PC-3 (cell line): ENCODE measurements around the gene CRB1. TPM values are rescaled to one million over a fixed set of nuclear protein-coding genes. Genes with fewer than 3 reads are reported as not detected.

ENCODE experiments used
- ATAC-seq: fragments of 200-7000 bp; cut with Tn5 transposase; 2 replicates; pipeline ENCODE4 v1.9.1; 2020; ENCODE audit warnings: mild to moderate bottlenecking, moderate library complexity
- BruUV-seq: library from RNA; stranded (reverse); fragments of 400-500 nt; replicated peaks from 2 replicates; lab custom pipeline; 2021; lab: Mats Ljungman, UMichigan
- CTCF ChIA-PET: fragments of 300-600 bp; sonication (Branson Sonifier 250); formaldehyde crosslinking; loops from one replicate; lab custom pipeline; 2022; ENCODE audit warnings: antibody characterized with exemption; lab: Charles Lee
- POLR2A ChIA-PET: fragments of 300-600 bp; sonication (Branson Sonifier 250); formaldehyde crosslinking; loops from one replicate; lab custom pipeline; 2022; ENCODE audit warnings: antibody characterized with exemption; ENCODE audit not compliant: unreplicated experiment; lab: Charles Lee
- DNase-seq: peaks from one replicate; pipeline ENCODE4 v3.0.0-alpha.2; 2015
- H2AFZ ChIP-seq: fragments of 300-600 bp; sonication (generic); 2 replicates; pipeline ENCODE4 v1.6.0; 2016; ENCODE audit warnings: antibody characterized with exemption, low read length
- H3F3A ChIP-seq: fragments of 300-600 bp; sonication (generic); one replicate; pipeline ENCODE4 v1.6.0; 2017; ENCODE audit warnings: antibody characterized with exemption, low read length, control low read depth, mild to moderate bottlenecking; ENCODE audit not compliant: unreplicated experiment
- H3K27ac ChIP-seq: fragments of 300-600 bp; sonication (generic); 2 replicates; pipeline ENCODE4 v1.5.1; 2016; ENCODE audit warnings: mild to moderate bottlenecking, low read length
- H3K27me3 ChIP-seq: fragments of 300-600 bp; sonication (generic); 2 replicates; pipeline ENCODE4 v1.6.1; 2016; ENCODE audit warnings: low read length, mixed read lengths
- H3K36me3 ChIP-seq: fragments of 300-600 bp; sonication (generic); 2 replicates; pipeline ENCODE4 v1.6.1; 2016; ENCODE audit warnings: low read depth, mixed run types, low read length, mixed read lengths
- H3K4me1 ChIP-seq: fragments of 300-600 bp; sonication (generic); 2 replicates; pipeline ENCODE4 v1.5.1; 2016; ENCODE audit warnings: low read length; ENCODE audit not compliant: insufficient read depth
- H3K4me2 ChIP-seq: fragments of 300-600 bp; sonication (generic); 2 replicates; pipeline ENCODE4 v1.6.0; 2016; ENCODE audit warnings: low read length
- H3K4me3 ChIP-seq: fragments of 300-600 bp; sonication (generic); 2 replicates; pipeline ENCODE4 v1.5.1; 2016; ENCODE audit warnings: mild to moderate bottlenecking, low read length, mixed read lengths
- H3K79me2 ChIP-seq: fragments of 300-600 bp; sonication (generic); 2 replicates; pipeline ENCODE4 v1.6.1; 2017; ENCODE audit warnings: low read length, mixed read lengths
- H3K9ac ChIP-seq: fragments of 300-600 bp; sonication (generic); 2 replicates; pipeline ENCODE4 v1.6.0; 2016; ENCODE audit warnings: mild to moderate bottlenecking, low read length
- H3K9me2 ChIP-seq: fragments of 300-600 bp; sonication (generic); replicated peaks from 2 replicates; pipeline ENCODE4 v1.6.1; 2016; ENCODE audit warnings: mixed run types, low read length, mixed read lengths
- H3K9me3 ChIP-seq: fragments of 300-600 bp; sonication (generic); 2 replicates; pipeline ENCODE4 v1.6.1; 2016; ENCODE audit warnings: low read length, mixed read lengths
- H4K20me1 ChIP-seq: fragments of 300-600 bp; sonication (generic); 2 replicates; pipeline ENCODE4 v1.6.1; 2016; ENCODE audit warnings: low read length, mixed read lengths
- EZH2 ChIP-seq: fragments of 300-600 bp; sonication (generic); IDR thresholded peaks from one replicate; pipeline ENCODE4 v1.6.1; 2017; ENCODE audit warnings: antibody characterized with exemption, mild to moderate bottlenecking, low read length; ENCODE audit not compliant: unreplicated experiment
- EZH2phosphoT487 ChIP-seq: fragments of 300-600 bp; sonication (generic); IDR thresholded peaks from 2 replicates; pipeline ENCODE4 v1.6.1; 2018; ENCODE audit warnings: mild to moderate bottlenecking, antibody characterized with exemption, low read length, borderline replicate concordance
- intact Hi-C: fragments of 100-400 bp; cut with micrococcal nuclease; formaldehyde crosslinking; loops from 2 replicates; pipeline ENCODE4 v1.9.0; 2023
- total RNA-seq: library from RNA; depleted of rRNA; stranded (reverse); fragments of >200 nt; gene quantifications from 2 replicates; pipeline ENCODE4 v1.2.3, GENCODE V29; 2014
- TF ChIP-seq, protein P1 (sequence below): fragments of 300-600 bp; sonication (generic); conservative IDR thresholded peaks from 2 replicates; pipeline ENCODE4 v1.5.1; 2017; ENCODE audit warnings: antibody characterized with exemption, low read depth, mild to moderate bottlenecking, low read length

CRB1 gene
- total RNA-seq, 1 experiment from 2014 or later, result 0.07 TPM

DNA sequence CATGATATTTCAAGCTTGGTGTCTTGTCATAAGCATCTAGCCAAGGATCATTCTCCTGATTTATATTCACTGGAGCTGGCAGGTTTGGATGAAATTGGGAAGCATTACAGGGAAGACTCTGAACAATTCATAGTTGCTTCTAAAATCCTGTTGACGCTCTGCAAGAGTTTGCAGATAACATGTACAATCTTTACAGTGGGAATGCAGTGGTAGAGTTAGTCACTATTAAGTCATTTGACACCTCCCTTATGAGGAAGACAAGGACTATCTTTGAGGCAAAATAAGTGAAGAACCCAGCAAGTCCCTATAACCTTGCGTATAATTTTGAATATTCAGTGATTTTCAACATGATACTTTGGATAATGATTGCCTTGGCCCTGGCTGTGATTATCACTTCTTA is 45.3 kb upstream of the CRB1 start:
- DNase-seq (no peak), ATAC-seq (no peak)
- no peaks in the 10 kb centered on the region for H3K9me2 ChIP-seq
- intact Hi-C loops, result no loop called here
- POLR2A ChIA-PET, result no interaction called here
- H3K4me1 ChIP-seq, result peaks cover 8% of the 10 kb centered on the region
- H2AFZ ChIP-seq, result peak overlapping the region; percentile 48; the same call in 1 of the 2 replicates
- no peaks in the 10 kb centered on the region for H3K36me3 ChIP-seq
- TF ChIP-seq EZH2 (no peak), EZH2phosphoT487 (no peak)
- TF ChIP-seq, protein P1, sequence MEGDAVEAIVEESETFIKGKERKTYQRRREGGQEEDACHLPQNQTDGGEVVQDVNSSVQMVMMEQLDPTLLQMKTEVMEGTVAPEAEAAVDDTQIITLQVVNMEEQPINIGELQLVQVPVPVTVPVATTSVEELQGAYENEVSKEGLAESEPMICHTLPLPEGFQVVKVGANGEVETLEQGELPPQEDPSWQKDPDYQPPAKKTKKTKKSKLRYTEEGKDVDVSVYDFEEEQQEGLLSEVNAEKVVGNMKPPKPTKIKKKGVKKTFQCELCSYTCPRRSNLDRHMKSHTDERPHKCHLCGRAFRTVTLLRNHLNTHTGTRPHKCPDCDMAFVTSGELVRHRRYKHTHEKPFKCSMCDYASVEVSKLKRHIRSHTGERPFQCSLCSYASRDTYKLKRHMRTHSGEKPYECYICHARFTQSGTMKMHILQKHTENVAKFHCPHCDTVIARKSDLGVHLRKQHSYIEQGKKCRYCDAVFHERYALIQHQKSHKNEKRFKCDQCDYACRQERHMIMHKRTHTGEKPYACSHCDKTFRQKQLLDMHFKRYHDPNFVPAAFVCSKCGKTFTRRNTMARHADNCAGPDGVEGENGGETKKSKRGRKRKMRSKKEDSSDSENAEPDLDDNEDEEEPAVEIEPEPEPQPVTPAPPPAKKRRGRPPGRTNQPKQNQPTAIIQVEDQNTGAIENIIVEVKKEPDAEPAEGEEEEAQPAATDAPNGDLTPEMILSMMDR, result no peak
- no peaks in the 10 kb centered on the region for H3K27me3 ChIP-seq
- H3K27ac ChIP-seq, result no peak overlapping the region
- H3K9ac ChIP-seq, result no peak overlapping the region
- no peaks in the 10 kb centered on the region for H3F3A ChIP-seq
- no peaks in the 10 kb centered on the region for H3K79me2 ChIP-seq
- no peak overlapping the region for H3K4me3 ChIP-seq
- peak overlapping the region; percentile 43; the same call in 1 of the 2 replicates for H3K4me2 ChIP-seq
- CTCF ChIA-PET, result no interaction called here
- BruUV-seq, result no TSS peak
- H3K9me3 ChIP-seq, result no peaks in the 10 kb centered on the region
- no peaks in the 10 kb centered on the region for H4K20me1 ChIP-seq

DNA sequence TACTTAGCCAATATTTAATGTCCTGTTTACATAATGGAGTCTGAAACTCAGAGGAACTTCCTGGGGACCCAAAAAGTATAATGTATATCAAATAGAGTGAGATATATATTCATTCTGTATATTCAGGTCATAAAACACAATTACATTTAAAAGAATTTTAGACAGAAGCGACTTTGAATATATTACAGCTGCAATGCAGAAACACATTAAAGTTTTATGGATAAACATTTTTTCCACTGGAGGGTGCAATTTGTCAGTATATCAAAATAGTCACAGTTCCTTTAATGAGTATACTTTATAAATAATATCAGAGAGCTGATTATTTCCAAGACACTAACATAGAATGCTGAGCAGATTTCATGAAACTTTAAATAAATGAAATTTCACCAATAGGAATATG is 43.9 kb upstream of the CRB1 start:
- Histone ChIP-seq H2AFZ (no peak overlapping the region), H3K27me3 (no peaks in the 10 kb centered on the region), H3K79me2 (no peaks in the 10 kb centered on the region), H3K9me2 (no peaks in the 10 kb centered on the region), H3K4me3 (no peak overlapping the region), H3K4me2 (no peak overlapping the region), H4K20me1 (no peaks in the 10 kb centered on the region), H3K36me3 (no peaks in the 10 kb centered on the region), H3K9me3 (no peaks in the 10 kb centered on the region), H3K9ac (no peak overlapping the region), H3K4me1 (peaks cover 8% of the 10 kb centered on the region), H3K27ac (no peak overlapping the region), H3F3A (no peaks in the 10 kb centered on the region)
- CTCF ChIA-PET, result interaction anchor here (0.6 to 1.5 kb wide), 7 partner anchors 44 to 176 kb away, joined by 4 to 11 read pairs (median 6); no protein-coding TSS in a partner anchor
- POLR2A ChIA-PET, result interaction anchor here (0.6 kb wide), 1 partner anchor 83 kb away, joined by 3 read pairs; no protein-coding TSS in a partner anchor
- TF ChIP-seq, protein P1, result peak; percentile 57
- TF ChIP-seq EZH2, result no peak
- ATAC-seq (no peak), DNase-seq (peak; percentile 51)
- intact Hi-C loops, result loop anchor here (1.0 to 2.0 kb wide), 2 partner anchors 43 to 111 kb away; no protein-coding TSS in a partner anchor
- no TSS peak for BruUV-seq

DNA sequence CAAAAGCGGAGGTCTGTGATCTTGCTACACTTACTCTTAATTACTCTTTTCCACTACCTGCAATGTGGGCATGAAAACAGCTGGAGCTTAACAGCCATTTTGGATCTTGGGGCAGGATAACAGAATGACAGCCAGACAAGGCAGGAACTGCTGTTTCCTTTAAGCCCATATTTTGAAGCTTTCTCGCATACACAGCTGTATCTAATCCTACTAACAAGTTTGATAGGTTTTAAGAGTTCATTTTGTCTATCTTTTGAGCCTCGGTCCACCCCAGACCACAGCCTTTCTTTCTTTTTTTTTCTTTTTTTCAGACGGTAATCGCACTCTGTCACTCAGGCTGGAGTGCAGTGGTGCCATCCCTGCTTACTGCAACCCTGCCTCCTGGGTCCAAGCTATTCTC is 42.4 kb upstream of the CRB1 start:
- ChIA-PET POLR2A (no interaction called here), CTCF (interaction anchor here (0.6 kb wide), 1 partner anchor 165 kb away, joined by 4 read pairs; no protein-coding TSS in a partner anchor)
- ATAC-seq (no peak), DNase-seq (no peak)
- no peak for TF ChIP-seq EZH2phosphoT487
- TF ChIP-seq, protein P1, result no peak
- no peak for TF ChIP-seq EZH2
- no peaks in the 10 kb centered on the region for H3K9me2 ChIP-seq
- H4K20me1 ChIP-seq, result no peaks in the 10 kb centered on the region
- H3K9ac ChIP-seq, result no peak overlapping the region
- H3K4me2 ChIP-seq, result no peak overlapping the region
- no peak overlapping the region for H3K4me3 ChIP-seq
- BruUV-seq, result no TSS peak
- no peak overlapping the region for H3K27ac ChIP-seq
- no peaks in the 10 kb centered on the region for H3K79me2 ChIP-seq
- intact Hi-C loops, result loop anchor here (2.0 kb wide), 1 partner anchor 45 kb away; no protein-coding TSS in a partner anchor
- no peaks in the 10 kb centered on the region for H3K36me3 ChIP-seq
- H3F3A ChIP-seq, result no peaks in the 10 kb centered on the region
- H3K9me3 ChIP-seq, result no peaks in the 10 kb centered on the region
- no peaks in the 10 kb centered on the region for H3K27me3 ChIP-seq
- H2AFZ ChIP-seq, result no peak overlapping the region
- H3K4me1 ChIP-seq, result peaks cover 8% of the 10 kb centered on the region
